ENCODE data around the gene MBOAT1.
A peak's percentile ranks its signal among the peaks of the same experiment; 100 is the strongest.

The MBOAT1 gene

GRCh38 chr6:20234136-20234535 lies 21.9 kb upstream of the MBOAT1 start:
- DNase-seq, result no peak

GRCh38 chr6:20233007-20233730 lies 20.9 kb upstream of the MBOAT1 start:
- no peak for DNase-seq

- no peak for DNase-seq
Observed at GRCh38 chr6:20232188-20232587, 19.9 kb upstream of the MBOAT1 start.

GRCh38 chr6:20230401-20231119 lies 18.3 kb upstream of the MBOAT1 start:
- no peak for DNase-seq

GRCh38 chr6:20229881-20230280 lies 17.6 kb upstream of the MBOAT1 start:
- no peak for DNase-seq

GRCh38 chr6:20227350-20227749 lies 15.1 kb upstream of the MBOAT1 start:
- DNase-seq, result no peak

DNA sequence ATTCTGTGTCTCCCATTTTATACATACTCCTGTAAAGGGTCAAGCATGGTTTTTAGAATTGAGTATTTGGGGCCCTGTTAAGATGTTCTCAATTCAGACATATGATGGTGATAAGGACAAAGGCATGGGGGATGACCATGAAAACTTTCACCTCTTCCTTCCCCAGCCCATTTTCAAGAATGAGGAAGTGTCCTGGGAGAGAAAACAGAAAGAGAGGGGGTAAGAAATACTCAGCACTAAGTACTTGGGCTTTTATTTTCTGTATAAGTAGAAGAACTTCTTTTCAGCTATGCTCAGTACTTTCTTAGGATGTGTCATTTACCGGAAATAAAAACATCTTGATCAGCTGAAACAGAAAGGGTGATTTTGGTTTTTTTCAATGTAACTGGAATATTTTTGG lies 10.9 kb upstream of the MBOAT1 start:
- DNase-seq, result no peak

- DNase-seq, result no peak
Observed at GRCh38 chr6:20221421-20221820, 9.2 kb upstream of the MBOAT1 start.

- no peak for DNase-seq
Observed at GRCh38 chr6:20220359-20220758, 8.1 kb upstream of the MBOAT1 start.

DNA sequence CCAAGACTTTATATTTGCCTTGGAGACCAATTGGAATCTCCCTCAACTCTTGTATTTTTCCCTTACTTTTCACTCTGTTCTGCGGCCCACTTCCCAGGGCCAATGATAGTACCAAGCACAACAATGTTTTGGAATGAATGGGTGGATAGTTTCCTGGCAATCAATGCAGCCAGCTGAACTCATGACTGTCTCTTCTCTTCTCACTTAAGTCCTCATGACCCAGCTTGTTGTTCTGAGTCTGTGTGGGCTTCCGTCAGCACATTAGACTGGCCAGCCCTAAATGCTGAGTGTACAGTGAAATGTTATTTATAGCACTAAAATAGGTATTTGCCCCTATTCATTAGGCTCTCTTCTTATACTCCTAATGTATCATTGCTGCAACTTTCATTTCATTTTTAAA lies 5.6 kb upstream of the MBOAT1 start:
- DNase-seq, result peak in 1 of 58 donors; percentile 2

- no peak for DNase-seq
Observed at GRCh38 chr6:20217324-20217855, 5.1 kb upstream of the MBOAT1 start.

GRCh38 chr6:20215310-20215709 lies 3.0 kb upstream of the MBOAT1 start:
- no peak for DNase-seq

DNA sequence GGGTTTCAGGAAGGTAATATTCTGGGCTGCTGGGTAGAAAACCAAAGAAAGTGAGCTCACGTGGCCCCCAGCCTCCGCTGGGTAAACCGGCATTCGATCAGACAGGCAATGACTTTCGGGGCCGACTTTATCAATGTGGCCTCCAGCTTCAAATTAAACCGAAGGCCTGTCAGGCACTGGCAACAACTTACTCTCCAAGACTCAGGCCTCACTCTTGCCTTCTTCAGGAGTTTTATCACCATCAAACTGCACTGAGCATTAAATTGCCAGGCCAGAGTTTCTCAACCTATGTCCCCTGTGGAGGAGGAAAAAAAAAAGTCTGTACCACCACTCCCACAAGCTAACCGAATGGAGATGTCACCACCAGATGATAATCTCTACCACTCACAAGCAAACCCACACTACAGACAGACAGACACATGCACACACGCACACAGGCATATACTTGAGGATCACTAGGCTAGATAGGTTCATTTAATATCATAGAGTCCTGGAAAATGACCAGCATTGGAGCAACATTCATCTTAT lies 1.1 kb upstream of the MBOAT1 start:
- no peak for DNase-seq

- peak in 8 of 58 donors; percentile 28 to 60 (median 42) for DNase-seq
Observed at GRCh38 chr6:20211941-20212391, 303 bp downstream of the MBOAT1 start.

GRCh38 chr6:20211037-20211940 lies 980 bp downstream of the MBOAT1 start:
- no peak for DNase-seq

DNA sequence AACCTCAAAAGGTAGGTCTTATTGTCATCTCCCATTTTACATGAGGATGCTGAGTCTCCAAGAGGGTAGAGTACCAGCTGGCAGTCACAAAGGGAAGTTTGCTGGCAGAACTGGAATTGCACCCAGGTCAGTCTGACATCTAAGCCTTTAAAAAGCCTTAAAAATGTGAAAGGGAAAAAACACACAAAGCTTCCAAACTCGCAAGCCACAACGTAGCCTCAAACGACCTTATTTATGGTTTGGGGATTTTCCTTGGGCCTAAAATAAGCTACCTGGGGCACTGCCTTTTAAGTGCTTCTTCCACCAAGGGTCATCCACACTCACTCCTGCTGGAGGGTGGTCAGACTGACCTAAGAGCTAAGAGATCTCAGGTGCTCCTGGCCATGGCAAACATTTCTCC lies 2.1 kb downstream of the MBOAT1 start:
- DNase-seq, result no peak

DNA sequence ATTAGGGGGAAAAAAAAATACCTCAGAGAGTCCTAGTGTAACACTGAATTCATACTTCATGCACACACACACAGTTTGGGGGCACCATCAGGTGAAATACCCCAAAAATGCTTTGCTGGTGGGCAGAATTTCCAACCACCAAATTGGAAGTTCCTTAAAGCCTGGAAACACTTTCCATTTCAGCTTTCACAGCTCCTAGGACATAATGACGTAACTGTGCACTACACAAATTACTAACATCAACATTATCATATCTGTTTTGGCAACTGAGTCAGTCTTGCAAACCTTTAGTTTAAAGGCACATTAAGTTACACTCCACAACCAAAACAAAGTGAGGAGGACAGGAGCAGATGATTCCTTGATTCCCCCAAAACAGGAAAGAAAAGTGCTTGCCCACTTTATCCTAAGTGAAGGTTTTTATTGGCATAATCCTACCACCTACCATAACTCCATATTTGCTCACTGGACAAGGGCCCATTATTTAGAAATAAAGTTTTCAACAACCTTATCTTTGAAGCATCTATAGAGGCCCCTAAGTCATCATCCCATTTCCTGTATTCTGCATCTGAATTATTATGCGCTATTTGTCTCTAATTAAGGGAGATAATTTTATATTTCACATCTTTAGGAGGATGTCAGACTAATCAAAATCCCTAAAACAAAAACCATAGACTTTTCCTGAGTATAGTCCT lies 3.4 kb downstream of the MBOAT1 start:
- DNase-seq, result no peak

- DNase-seq, result no peak
Observed at GRCh38 chr6:20207088-20207418, 5.2 kb downstream of the MBOAT1 start.

GRCh38 chr6:20205722-20206161 lies 6.5 kb downstream of the MBOAT1 start:
- DNase-seq, result no peak

DNA sequence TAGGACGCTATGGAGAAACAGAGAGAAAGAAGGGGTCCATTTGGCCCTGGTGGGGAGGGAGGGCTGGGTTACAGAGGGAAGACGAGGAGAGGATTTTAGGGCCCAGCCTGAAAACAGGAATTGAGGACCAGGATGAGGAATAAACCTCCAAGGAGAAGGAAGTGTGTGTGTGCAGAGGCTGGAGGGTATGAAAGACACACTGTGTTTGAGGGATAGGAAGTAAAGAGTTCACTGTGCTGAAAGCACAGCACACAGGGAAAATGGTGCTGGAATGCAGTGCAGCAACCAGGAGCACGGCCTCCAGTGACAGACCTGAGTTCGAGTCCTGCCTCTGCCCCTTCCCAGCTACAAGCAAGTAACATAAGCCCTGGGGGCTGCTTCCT lies 7.8 kb downstream of the MBOAT1 start:
- DNase-seq, result no peak
